GM20431 (cell line): ENCODE results near the gene NTPCR.
"Not testable (repeated sequence)": the region's sequence is repeated elsewhere in the genome, so short reads cannot be mapped to it uniquely, and the experiment has no call there.

ENCODE experiments used
- in situ Hi-C: fragments of 300-500 bp; cut with MseI, MboI; formaldehyde crosslinking; loops from one replicate; pipeline ENCODE4 v1.15.0; 2020; ENCODE audit warnings: low sequenced_read_pairs; ENCODE audit not compliant: unreplicated experiment

NTPCR gene

GRCh38 chr1:232925421-232926220 is 24.8 kb upstream of the NTPCR start:
- in situ Hi-C loops = no loop called here

DNA sequence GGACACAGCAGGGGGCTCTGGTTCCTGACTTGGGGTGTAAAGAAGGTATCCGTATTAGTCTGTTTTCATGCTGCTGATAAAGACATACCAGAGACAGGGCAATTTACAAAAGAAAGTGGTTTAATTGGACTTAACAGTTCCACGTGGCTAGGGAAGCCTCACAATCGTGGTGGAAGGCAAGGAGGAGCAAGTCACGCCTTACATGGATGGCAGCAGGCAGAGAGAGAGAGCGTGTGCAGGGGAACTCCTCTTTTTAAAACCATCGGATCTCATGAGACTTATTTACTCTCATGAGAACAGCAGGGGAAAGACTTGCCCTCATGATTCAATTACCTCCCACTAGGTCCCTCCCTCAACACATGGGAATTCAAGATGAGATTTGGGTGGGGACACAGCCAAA is 23.2 kb upstream of the NTPCR start:
- in situ Hi-C loops = not testable (repeated sequence)

DNA sequence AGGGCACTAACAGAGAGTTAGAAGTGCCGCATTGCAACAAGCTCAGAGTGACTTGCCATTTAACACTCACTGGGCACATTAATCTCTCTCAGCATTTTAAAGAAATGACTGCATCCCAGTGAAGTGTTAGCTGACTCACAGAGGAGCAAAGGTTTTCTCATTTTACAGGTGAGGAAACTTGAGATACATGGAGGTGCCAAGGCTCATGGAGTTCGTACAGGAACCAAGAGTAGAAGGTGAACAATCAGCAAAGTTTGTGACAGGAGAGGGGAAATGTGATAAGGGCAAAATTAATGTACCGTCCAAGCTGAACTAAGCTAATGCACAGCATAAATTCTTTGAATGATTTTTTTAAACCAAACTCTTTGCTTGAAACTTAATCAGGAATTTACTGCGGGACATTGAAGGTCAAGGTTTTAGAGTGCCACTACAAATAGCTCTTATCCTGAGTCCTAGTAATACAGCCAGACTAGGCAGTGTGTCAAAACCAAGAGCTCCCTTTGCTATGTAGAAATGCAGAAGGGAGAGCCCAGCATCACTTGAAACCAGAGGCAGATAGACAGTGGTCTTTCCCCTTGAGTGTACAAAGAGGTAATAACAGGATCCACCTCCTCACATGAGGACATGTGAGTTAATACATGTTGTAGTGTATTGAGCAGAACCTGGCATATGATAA is 22.4 kb upstream of the NTPCR start:
- in situ Hi-C loops = no loop called here

- in situ Hi-C loops = no loop called here
Measured at GRCh38 chr1:232932486-232933425, 17.7 kb upstream of the NTPCR start.

- in situ Hi-C loops = no loop called here
Measured at GRCh38 chr1:232936941-232937340, 13.5 kb upstream of the NTPCR start.

- in situ Hi-C loops = no loop called here
Measured at GRCh38 chr1:232937741-232938375, 12.6 kb upstream of the NTPCR start.

GRCh38 chr1:232938926-232939325 is 11.5 kb upstream of the NTPCR start:
- in situ Hi-C loops = no loop called here

- in situ Hi-C loops = no loop called here
Measured at GRCh38 chr1:232939748-232940147, 10.7 kb upstream of the NTPCR start.

- in situ Hi-C loops = no loop called here
Measured at GRCh38 chr1:232940262-232940661, 10.1 kb upstream of the NTPCR start.

DNA sequence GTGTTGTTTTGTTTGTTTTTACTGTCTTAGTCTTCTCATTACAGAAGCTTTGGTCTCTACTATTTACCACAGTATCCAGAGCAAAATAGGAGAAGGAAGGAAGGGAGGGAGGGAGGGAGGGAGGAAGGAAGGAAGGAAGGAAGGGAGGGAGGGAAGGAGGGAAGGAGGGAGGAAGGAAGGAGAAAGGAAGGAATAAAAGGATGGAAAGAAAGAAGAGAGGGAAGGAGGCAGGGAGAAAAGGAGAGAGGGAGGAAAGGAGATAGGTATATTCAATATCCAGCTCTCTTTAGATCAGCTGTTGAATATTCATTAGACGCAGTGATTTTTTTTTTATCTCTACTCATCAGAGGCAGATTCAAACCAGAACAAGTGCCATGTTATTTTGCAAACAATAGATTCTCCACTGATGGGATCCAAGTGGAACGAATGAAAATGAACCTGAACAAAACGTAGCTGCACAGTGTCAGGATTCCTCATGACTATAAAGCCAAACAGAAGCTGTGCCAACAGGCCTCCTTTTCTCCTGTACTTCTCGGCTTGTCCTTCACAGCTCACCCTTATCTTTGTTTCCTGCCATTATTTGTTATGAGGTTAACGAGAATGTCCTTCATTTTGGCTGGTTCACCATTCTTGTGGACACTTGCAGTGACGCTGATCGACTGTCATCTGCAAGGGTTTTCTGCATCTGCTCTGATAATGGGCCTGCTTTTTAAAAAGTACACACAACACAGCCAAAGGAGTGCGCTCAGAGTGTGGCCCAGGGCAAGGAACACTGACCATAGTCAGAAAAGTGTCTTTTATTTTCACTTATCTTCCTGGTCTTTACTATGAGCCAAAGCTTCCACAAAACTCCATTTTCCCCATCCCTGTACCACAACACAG is 7.8 kb upstream of the NTPCR start:
- in situ Hi-C loops = no loop called here

- in situ Hi-C loops = no loop called here
Measured at GRCh38 chr1:232943679-232944252, 6.6 kb upstream of the NTPCR start.

- in situ Hi-C loops = no loop called here
Measured at GRCh38 chr1:232944347-232944746, 6.1 kb upstream of the NTPCR start.

GRCh38 chr1:232949636-232950196 is 695 bp upstream of the NTPCR start:
- in situ Hi-C loops = no loop called here

DNA sequence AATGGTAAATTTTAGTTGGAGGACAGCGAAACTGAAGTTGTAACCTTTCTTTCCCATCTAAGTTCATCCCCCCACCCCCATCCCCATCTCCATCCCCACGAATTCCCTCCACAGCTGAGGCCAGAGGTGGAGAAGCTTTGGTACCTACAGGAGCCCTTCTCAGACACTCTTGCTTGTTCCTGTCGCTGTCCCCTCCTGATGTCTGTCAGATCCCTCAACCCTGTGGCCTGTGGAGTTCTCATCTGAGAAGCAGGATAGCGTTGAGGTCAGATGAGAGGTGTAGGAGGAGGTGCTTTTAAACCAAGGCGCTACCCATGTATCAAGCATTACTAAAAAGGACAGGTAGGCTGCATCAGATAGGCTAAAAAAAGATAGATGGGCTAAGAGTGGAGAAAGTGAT is 769 bp downstream of the NTPCR start:
- in situ Hi-C loops = no loop called here

DNA sequence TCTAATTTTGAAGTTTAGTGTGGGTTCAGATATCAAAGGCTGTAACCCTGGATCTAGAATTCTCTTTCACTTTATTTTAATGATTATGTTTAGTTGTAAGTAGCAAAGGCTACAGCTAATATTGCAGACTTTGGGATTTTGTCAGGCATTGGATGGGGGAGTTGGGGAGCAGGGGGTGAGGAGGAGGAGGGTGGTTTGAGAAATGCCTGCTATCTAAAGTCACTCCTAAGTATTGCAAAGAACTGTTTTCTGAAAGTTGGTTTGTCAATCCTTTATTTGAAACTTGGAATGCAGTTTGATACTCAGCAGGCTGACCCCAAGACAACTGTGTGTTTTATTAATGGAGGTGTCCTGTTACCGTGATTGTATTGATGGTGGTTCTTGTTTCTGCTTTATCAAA is 1.2 kb downstream of the NTPCR start:
- in situ Hi-C loops = no loop called here

DNA sequence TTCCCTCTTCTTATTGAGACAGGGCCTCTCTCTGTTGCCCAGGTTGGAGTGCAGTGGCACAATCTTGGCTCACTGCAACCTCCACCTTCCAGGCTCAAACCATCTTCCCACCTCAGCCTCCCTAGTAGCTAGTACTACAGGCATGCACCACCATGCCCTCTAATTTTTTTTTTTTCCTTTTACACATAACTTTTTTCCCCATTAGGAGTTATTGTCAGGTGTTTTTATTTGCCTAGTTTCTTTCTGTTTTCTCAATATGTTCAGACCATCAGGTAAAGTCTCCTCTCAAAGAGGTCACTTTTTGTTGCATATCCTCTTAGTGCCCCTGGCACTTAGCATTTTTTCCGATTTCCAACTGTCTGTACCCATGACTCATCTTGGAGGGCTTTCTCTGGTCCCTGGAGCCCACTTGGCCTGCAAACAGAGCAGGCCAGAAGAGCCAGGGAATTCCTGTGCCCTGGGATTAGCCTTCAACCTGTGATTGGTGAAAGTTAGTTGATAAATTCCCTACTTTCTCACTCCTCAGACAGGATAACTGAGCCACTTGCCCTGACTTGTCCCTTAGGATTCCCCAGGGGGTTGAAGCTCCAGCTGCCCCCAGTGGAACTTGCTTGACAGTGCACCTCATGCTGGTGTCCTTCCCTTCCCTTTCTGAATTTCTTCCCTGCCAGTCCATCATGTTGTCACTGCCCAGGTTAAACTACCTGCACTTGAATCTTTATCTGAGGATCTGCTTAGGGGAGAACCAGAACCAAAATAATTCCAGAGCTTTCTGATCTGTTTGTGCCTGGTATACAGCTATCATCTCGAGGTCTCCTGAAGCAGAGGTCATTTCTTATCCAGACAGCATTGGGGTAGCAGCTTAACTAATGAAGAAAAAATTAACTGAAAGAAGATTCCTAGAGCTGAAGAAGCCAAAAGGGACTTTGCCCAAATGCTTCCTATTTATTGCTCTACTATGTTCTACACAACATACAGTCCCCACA is 2.4 kb downstream of the NTPCR start:
- in situ Hi-C loops = no loop called here

DNA sequence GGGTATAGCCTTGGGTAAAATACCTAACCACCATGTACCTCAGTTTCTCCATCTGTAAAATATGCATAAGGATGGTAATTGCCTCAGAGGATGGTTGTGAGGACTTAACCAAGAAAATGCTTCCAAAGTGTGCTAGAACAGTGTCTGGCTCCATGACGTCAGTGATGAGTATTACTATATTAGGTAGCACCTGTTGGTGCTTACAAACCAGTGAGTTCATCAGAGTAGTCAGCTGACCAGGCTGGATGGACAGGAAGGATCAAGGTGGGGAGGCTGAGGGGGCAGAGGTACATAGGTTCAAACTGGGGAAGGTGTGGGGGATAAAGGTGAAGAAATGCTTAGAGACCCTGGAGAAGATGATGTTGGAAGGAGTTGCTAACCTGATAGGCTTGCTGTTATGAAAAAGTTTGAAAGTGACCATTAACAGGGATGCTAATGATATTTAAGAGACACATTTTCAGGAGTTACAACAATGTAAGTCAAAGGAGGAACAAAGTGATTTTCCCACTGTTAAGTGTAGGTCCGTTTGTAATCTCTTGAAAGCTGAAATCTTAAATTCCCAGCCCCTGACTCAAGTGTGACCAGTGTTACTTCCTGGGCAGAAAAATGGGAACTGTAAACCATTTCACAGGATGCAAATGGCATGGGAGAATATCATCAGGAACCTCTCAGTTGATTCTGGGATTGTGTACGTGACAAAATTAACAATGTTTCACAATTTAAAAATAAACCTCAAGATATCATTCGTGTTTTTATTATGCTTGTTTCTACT is 4.4 kb downstream of the NTPCR start:
- in situ Hi-C loops = no loop called here
